GM21619 (cell line): Measurements from ENCODE around the gene IGSF21.

Experiments
- ATAC-seq: cut with Tn5 transposase; IDR thresholded peaks from one replicate; pipeline ENCODE4 v1.9.1; 2021; ENCODE audit not compliant: unreplicated experiment

The IGSF21 gene

GRCh38 chr1:18253093-18253492 lies 145.5 kb downstream of the IGSF21 start:
- no peak for ATAC-seq

- ATAC-seq = no peak
Measured at GRCh38 chr1:18256282-18257235, 149.0 kb downstream of the IGSF21 start.

- ATAC-seq = no peak
Measured at GRCh38 chr1:18257778-18258177, 150.2 kb downstream of the IGSF21 start.

- no peak for ATAC-seq
Measured at GRCh38 chr1:18261891-18262290, 154.3 kb downstream of the IGSF21 start.

GRCh38 chr1:18262726-18263125 lies 155.1 kb downstream of the IGSF21 start:
- ATAC-seq = no peak

- ATAC-seq = no peak
Measured at GRCh38 chr1:18263547-18264120, 156.0 kb downstream of the IGSF21 start.

- ATAC-seq = no peak
Measured at GRCh38 chr1:18264450-18265039, 156.9 kb downstream of the IGSF21 start.

GRCh38 chr1:18265641-18266040 lies 158.0 kb downstream of the IGSF21 start:
- ATAC-seq = no peak

- ATAC-seq = no peak
Measured at GRCh38 chr1:18266391-18266790, 158.8 kb downstream of the IGSF21 start.

- no peak for ATAC-seq
Measured at GRCh38 chr1:18271336-18271735, 163.7 kb downstream of the IGSF21 start.

GRCh38 chr1:18278946-18279345 lies 171.3 kb downstream of the IGSF21 start:
- no peak for ATAC-seq

- no peak for ATAC-seq
Measured at GRCh38 chr1:18279351-18280074, 171.9 kb downstream of the IGSF21 start.

GRCh38 chr1:18280956-18281355 lies 173.4 kb downstream of the IGSF21 start:
- ATAC-seq = no peak

GRCh38 chr1:18282851-18283600 lies 175.4 kb downstream of the IGSF21 start:
- ATAC-seq = no peak

- peak; percentile 57 for ATAC-seq
Measured at GRCh38 chr1:18283601-18284385, 176.2 kb downstream of the IGSF21 start.

- ATAC-seq = no peak
Measured at GRCh38 chr1:18284805-18285537, 177.4 kb downstream of the IGSF21 start.

GRCh38 chr1:18285538-18285924 lies 177.9 kb downstream of the IGSF21 start:
- ATAC-seq = no peak

GRCh38 chr1:18288722-18289121 lies 181.1 kb downstream of the IGSF21 start:
- ATAC-seq = no peak

- ATAC-seq = no peak
Measured at GRCh38 chr1:18289597-18289996, 182.0 kb downstream of the IGSF21 start.
